Measurements from ENCODE around the gene UMODL1.

- TF ChIP-seq POLR2A (IDR thresholded peaks at IDR 0.05) = no peak
- TF ChIP-seq EP300 (IDR thresholded peaks at IDR 0.05) = no peak
- TF ChIP-seq CTCF (IDR thresholded peaks at IDR 0.05) = no peak
Observed at GRCh38 chr21:42088148-42088547, 17.0 kb downstream of the UMODL1 start.

Measured in suprapubic skin (tissue), 3 donors.